Subcutaneous adipose tissue (tissue), 4 donors: ENCODE measurements around the gene KAT2A. TPM values are rescaled to one million over a fixed set of nuclear protein-coding genes. Genes with fewer than 3 reads are reported as not detected.

Experiments
- CTCF ChIP-seq: fragments of 450-650 bp; IDR thresholded peaks from one replicate; pipeline ENCODE4 v1.5.1; 2016; ENCODE audit warnings: low read depth, mild to moderate bottlenecking, control low read depth, antibody characterized with exemption, moderate library complexity
- total RNA-seq, 4 donors: library from RNA; depleted of rRNA; stranded (reverse); fragments of >200 nt; gene quantifications; one replicate each; pipeline ENCODE4 v1.1.0, GENCODE V29; 2016

Gene KAT2A
- total RNA-seq, 4 donors from 2014 or later = 27.2 to 49.9 (median 32.8) TPM

GRCh38 chr17:42110301-42111264 is 10.6 kb downstream of the KAT2A start:
- no peak for TF ChIP-seq CTCF

- no peak for TF ChIP-seq CTCF
These were observed 12.1 kb downstream of the KAT2A start for GRCh38 chr17:42109086-42109485.

GRCh38 chr17:42107597-42108576 is 13.3 kb downstream of the KAT2A start:
- no peak for TF ChIP-seq CTCF

GRCh38 chr17:42107124-42107523 is 14.0 kb downstream of the KAT2A start:
- TF ChIP-seq CTCF = no peak

GRCh38 chr17:42106009-42106408 is 15.2 kb downstream of the KAT2A start:
- no peak for TF ChIP-seq CTCF

GRCh38 chr17:42104264-42104663 is 16.9 kb downstream of the KAT2A start:
- TF ChIP-seq CTCF = no peak
